ENCODE results near the gene RIN3. TPM values are rescaled to one million over a fixed set of nuclear protein-coding genes. Genes with fewer than 3 reads are reported as not detected.

The RIN3 gene
- total RNA-seq, 1 experiment from 2014 or later: 2.4 TPM

- BruUV-seq (replicated peaks): no TSS peak
- Histone ChIP-seq H3K4me3 (ENCODE audit: low read depth, low read length, poor library complexity, severe bottlenecking) (no peak overlapping the region), H3K27me3 (replicated peaks; ENCODE audit: insufficient read depth, low read depth, low read length, poor library complexity) (no peaks in the 10 kb centered on the region), H3K9me3 (ENCODE audit: low read depth, low read length, poor library complexity, severe bottlenecking) (peaks cover 3% of the 10 kb centered on the region), H3K4me1 (ENCODE audit: insufficient read depth, low read length, poor library complexity, severe bottlenecking) (peaks cover 5% of the 10 kb centered on the region), H3K36me3 (ENCODE audit: insufficient read depth, low read length, poor library complexity, severe bottlenecking) (no peaks in the 10 kb centered on the region), H3K27ac (ENCODE audit: low read depth, low read length, poor library complexity, severe bottlenecking) (no peak overlapping the region)
- POLR2A ChIA-PET (ENCODE audit: low non-redundant PET): no interaction called here
- intact Hi-C loops (cut with micrococcal nuclease; ENCODE audit: unreplicated experiment): no loop called here
- no peak for DNase-seq (ENCODE audit: low spot score)
- TF ChIP-seq EZH2 (IDR thresholded peaks at IDR 0.05; ENCODE audit: borderline replicate concordance, low read depth, low read length, poor library complexity, severe bottlenecking) (no peak), CTCF (conservative IDR thresholded peaks at IDR 0.05; ENCODE audit: low read depth, low read length) (no peak)
- CTCF ChIA-PET: no interaction called here
Measured at GRCh38 chr14:92641306-92641705, 127.7 kb downstream of the RIN3 start.

- ChIA-PET POLR2A (ENCODE audit: low non-redundant PET) (interaction anchor here (0.6 kb wide), 1 partner anchor 104 kb away, joined by 4 read pairs; no protein-coding TSS in a partner anchor), CTCF (no interaction called here)
- peaks cover 3% of the 10 kb centered on the region for H3K9me3 ChIP-seq (ENCODE audit: low read depth, low read length, poor library complexity, severe bottlenecking)
- H3K27ac ChIP-seq (ENCODE audit: low read depth, low read length, poor library complexity, severe bottlenecking): no peak overlapping the region
- BruUV-seq (replicated peaks): no TSS peak
- no peak overlapping the region for H3K4me3 ChIP-seq (ENCODE audit: low read depth, low read length, poor library complexity, severe bottlenecking)
- no peaks in the 10 kb centered on the region for H3K27me3 ChIP-seq (replicated peaks; ENCODE audit: insufficient read depth, low read depth, low read length, poor library complexity)
- TF ChIP-seq CTCF (conservative IDR thresholded peaks at IDR 0.05; ENCODE audit: low read depth, low read length): no peak
- no peak for TF ChIP-seq EZH2 (IDR thresholded peaks at IDR 0.05; ENCODE audit: borderline replicate concordance, low read depth, low read length, poor library complexity, severe bottlenecking)
- no peak for DNase-seq (ENCODE audit: low spot score)
- intact Hi-C loops (cut with micrococcal nuclease; ENCODE audit: unreplicated experiment): no loop called here
- no peaks in the 10 kb centered on the region for H3K36me3 ChIP-seq (ENCODE audit: insufficient read depth, low read length, poor library complexity, severe bottlenecking)
- H3K4me1 ChIP-seq (ENCODE audit: insufficient read depth, low read length, poor library complexity, severe bottlenecking): no peaks in the 10 kb centered on the region
Measured at GRCh38 chr14:92644171-92644969, 130.8 kb downstream of the RIN3 start.

DNA sequence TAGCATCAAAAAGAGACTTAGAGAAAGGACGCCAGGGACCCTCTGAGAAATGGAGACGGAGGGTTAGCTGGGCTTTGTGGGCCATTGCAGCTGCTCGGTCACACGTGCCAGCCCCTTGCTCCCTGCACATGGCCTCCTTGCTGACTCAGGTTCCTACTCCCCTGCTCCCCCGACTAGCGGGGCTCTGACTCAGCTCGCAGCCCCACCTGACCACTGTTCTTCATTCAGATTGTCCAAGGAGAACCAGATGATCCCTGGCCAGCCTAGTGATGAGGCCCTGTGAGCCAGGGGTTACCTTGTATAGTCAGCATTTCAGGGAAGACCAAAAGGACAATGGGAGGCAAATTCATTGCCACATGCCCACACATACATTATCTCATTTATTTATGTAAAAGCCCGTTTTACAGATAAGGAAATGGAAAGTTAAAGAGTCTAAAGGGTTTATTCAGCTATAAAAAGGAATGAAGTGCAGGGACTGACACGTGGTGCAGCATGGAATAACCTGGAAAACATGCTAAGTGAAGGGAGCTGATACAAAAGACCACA, 131.5 kb downstream of the RIN3 start:
- no peak overlapping the region for H3K27ac ChIP-seq (ENCODE audit: low read depth, low read length, poor library complexity, severe bottlenecking)
- TF ChIP-seq EZH2 (IDR thresholded peaks at IDR 0.05; ENCODE audit: borderline replicate concordance, low read depth, low read length, poor library complexity, severe bottlenecking): no peak
- TF ChIP-seq CTCF (conservative IDR thresholded peaks at IDR 0.05; ENCODE audit: low read depth, low read length): no peak
- H3K36me3 ChIP-seq (ENCODE audit: insufficient read depth, low read length, poor library complexity, severe bottlenecking): no peaks in the 10 kb centered on the region
- CTCF ChIA-PET: no interaction called here
- H3K4me3 ChIP-seq (ENCODE audit: low read depth, low read length, poor library complexity, severe bottlenecking): no peak overlapping the region
- H3K9me3 ChIP-seq (ENCODE audit: low read depth, low read length, poor library complexity, severe bottlenecking): peaks cover 3% of the 10 kb centered on the region
- BruUV-seq (replicated peaks): no TSS peak
- intact Hi-C loops (cut with micrococcal nuclease; ENCODE audit: unreplicated experiment): no loop called here
- no peaks in the 10 kb centered on the region for H3K4me1 ChIP-seq (ENCODE audit: insufficient read depth, low read length, poor library complexity, severe bottlenecking)
- no peaks in the 10 kb centered on the region for H3K27me3 ChIP-seq (replicated peaks; ENCODE audit: insufficient read depth, low read depth, low read length, poor library complexity)
- POLR2A ChIA-PET (ENCODE audit: low non-redundant PET): no interaction called here
- no peak for DNase-seq (ENCODE audit: low spot score)
